Mucosa of rectum (tissue), 2 donors: Measurements from ENCODE around the gene GTPBP6.
"Not testable (repeated sequence)": the region's sequence is repeated elsewhere in the genome, so short reads cannot be mapped to it uniquely, and the experiment has no call there.

Experiments
- H3K27ac ChIP-seq, 2 donors: one replicate each; pipeline ENCODE4 v1.7.0; 2013; ENCODE audit warnings: inconsistent platforms in 2 of 2, low read depth in 2 of 2, low read length in 2 of 2
- H3K27me3 ChIP-seq, 2 donors: one replicate each; pipeline ENCODE4 v1.7.0; 2013; ENCODE audit warnings: low read length in 2 of 2; ENCODE audit not compliant: control insufficient read depth in 2 of 2, insufficient read depth in 2 of 2
- H3K36me3 ChIP-seq, 2 donors: one replicate each; pipeline ENCODE4 v1.7.0; 2013; ENCODE audit warnings: low read length in 2 of 2; ENCODE audit not compliant: control insufficient read depth in 2 of 2, insufficient read depth in 2 of 2
- H3K4me1 ChIP-seq, 2 donors: one replicate each; pipeline ENCODE4 v1.7.0; 2013; ENCODE audit warnings: low read length in 2 of 2, mild to moderate bottlenecking in 1 of 2; ENCODE audit not compliant: control insufficient read depth in 2 of 2, insufficient read depth in 2 of 2
- H3K4me3 ChIP-seq, 2 donors: one replicate each; pipeline ENCODE4 v1.7.0; 2013; ENCODE audit warnings: low read length in 2 of 2
- H3K9ac ChIP-seq, 2 donors: one replicate each; pipeline ENCODE4 v1.7.0; 2013; ENCODE audit warnings: low read length in 2 of 2, low read depth in 1 of 2, mild to moderate bottlenecking in 1 of 2
- H3K9me3 ChIP-seq, 2 donors: one replicate each; pipeline ENCODE4 v1.7.0; 2013; ENCODE audit warnings: low read length in 2 of 2; ENCODE audit not compliant: control insufficient read depth in 2 of 2
- donor health status: healthy.
- donor health status: Normal muscosa, but diverticular disease.

The GTPBP6 gene

DNA sequence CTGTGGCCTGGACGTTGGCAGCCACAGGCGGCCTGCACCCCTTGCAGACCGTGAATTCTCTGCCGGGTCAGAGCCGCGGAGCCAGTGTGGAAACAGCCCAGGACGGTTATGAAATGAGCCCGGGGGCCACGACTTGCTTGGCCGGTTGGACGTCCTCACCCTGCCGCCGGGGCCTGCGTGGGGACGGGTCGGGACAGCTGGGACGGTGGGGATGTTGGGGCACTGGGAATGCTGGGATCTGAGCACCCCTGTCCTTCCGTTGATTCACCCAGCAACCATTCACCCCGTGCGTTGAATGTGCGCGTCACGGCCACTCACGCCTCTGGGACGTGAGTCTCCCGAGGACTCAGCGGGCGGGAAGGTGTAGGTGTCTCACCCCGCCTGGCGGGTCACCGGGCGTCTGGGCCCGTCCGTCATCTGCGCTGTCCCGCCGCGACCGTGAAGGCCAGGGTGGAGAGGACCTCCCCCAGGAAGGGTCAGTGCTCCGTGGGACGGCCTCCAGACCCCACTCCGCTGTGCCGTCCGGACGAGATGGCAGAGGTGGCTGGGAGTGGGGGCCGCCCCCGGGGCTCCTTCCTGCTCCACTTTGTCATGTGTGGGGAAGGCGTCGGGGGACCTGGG, 41.9 kb downstream of the GTPBP6 start:
- H3K4me1 ChIP-seq, result peaks cover 13 to 18% of the 10 kb centered on the region in 2 donors
- H3K27ac ChIP-seq, result peak overlapping the region in 1 of 2 donors; percentile 35
- H3K9ac ChIP-seq, result peak overlapping the region; percentile 66 to 81
- peak overlapping the region; percentile 72 to 77 for H3K4me3 ChIP-seq
- H3K9me3 ChIP-seq, result no peaks in the 10 kb centered on the region
- H3K36me3 ChIP-seq, result no peaks in the 10 kb centered on the region
- no peaks in the 10 kb centered on the region for H3K27me3 ChIP-seq

DNA sequence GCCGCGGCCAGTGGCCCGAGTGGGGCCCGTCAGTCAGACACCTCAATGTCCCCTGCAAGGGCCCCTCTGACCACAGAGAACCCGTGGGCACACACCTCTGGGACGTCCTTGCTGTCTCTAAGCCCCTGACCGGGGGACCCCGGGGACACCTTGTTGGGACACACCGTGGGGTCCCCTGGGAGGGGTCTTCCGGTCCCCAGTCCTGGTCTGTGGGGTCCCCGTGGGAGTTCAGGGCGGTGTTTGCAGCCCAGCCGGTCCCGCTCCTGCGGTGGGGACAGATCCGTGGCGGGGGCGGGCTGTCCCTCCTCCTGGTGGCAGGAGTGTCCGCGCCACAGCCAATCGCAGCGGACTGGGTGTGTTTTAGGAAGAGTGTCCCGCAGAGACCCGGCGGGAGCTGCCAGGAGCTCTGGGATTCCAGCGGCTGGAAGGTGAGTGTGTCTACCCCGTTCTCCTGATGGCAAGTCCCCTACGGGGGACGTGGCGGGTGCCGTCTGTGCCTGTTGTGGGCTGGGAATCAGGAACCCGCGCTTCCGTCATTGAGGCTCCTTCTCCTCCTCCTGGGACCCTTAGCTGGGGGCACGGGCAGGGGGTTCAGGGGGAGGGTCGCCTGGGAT, 42.5 kb downstream of the GTPBP6 start:
- Histone ChIP-seq H3K4me1 (peaks cover 13 to 18% of the 10 kb centered on the region in 2 donors), H3K4me3 (peak overlapping the region; percentile 72 to 77), H3K27ac (peak overlapping the region; percentile 35 to 57), H3K9me3 (no peaks in the 10 kb centered on the region), H3K9ac (peak overlapping the region; percentile 66 to 81), H3K36me3 (no peaks in the 10 kb centered on the region), H3K27me3 (no peaks in the 10 kb centered on the region)

DNA sequence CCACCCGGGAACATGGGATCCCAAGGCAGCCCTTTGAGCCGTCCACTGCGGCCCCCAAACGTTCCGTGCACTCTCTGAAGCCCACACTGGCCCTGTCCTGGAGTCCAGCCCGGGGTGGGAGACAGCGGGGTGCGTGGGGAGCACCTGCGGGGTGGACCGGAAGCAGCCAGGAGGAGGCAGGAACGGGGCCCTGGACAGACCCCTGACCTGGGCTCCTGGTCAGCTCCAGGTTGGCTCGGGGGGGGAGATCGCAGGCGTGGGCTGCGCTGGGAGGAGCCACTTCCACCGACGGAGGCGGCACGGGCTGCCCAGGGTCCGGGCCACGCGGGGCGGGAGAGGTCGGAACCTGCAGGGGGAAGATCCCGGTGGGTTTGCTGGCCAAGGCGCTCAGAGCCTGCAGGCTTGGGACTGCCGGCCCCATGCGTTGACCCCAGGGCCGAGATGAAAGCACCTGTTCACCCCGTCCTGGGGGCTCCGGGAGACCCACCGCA, 43.1 kb downstream of the GTPBP6 start:
- Histone ChIP-seq H3K9ac (peak overlapping the region; percentile 32 to 81), H3K4me3 (peak overlapping the region; percentile 72 to 77), H3K36me3 (no peaks in the 10 kb centered on the region), H3K9me3 (no peaks in the 10 kb centered on the region), H3K27me3 (no peaks in the 10 kb centered on the region), H3K27ac (peak overlapping the region; percentile 35 to 57), H3K4me1 (peaks cover 13 to 18% of the 10 kb centered on the region in 2 donors)

DNA sequence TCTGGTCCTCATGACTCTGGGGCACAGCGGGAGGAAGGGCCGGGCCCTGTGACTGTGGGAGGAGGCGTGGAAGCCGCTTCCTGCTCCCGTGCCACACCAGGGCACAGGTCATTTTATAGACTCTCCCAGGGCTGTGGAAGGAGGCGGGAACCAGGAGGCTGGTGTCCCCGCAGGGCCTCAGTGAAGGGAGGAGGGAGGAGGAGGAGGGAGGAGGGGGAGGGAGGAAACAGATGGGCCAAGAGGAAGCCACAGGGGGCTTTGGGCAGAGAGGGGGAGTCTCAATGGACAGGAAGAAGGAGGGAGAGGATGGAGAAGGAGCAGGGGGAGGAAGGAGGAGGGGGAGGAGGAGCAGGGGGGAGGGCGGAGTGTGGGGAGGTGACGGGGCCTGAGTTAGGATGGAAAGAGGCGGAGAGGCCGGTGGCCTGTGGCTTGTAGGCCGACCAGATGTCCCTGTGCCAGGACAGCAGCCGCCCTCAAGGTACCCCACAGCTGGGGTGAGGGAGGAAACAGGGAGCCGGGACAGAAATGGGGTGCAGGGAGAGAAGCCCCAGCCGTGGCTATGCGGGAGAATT, 43.6 kb downstream of the GTPBP6 start:
- Histone ChIP-seq H3K36me3 (no peaks in the 10 kb centered on the region), H3K27ac (peak overlapping the region; percentile 35 to 57), H3K9ac (peak overlapping the region in 1 of 2 donors; percentile 81), H3K27me3 (no peaks in the 10 kb centered on the region), H3K4me3 (peak overlapping the region in 1 of 2 donors; percentile 72), H3K4me1 (peaks cover 13 to 18% of the 10 kb centered on the region in 2 donors), H3K9me3 (no peaks in the 10 kb centered on the region)

DNA sequence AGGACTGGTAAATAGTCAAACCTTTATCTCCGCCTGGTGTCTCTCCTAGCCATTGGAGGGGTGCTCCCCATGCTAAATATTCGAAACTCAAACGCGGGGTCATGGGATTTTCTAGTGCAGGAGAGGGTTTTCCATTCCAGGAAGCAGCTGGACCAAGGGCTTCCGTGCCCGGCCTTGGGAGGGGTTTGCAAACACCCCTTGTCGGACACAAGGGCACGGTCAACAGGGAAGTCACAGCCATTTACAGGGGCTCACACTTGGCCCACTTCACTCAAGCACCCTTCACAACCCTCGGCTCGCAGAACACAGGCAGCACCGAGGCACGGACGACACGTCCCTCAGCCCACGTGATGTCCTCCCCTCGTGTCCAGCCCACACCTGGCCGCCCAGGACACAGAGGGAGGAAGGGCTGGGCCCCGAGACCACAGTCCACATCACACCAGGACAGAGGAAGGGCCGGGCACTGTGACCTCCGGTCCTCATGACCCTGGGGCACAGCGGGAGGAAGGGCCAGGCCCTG, 47.7 kb downstream of the GTPBP6 start:
- H3K9me3 ChIP-seq, result no peaks in the 10 kb centered on the region
- H3K4me1 ChIP-seq, result peaks cover 4 to 8% of the 10 kb centered on the region in 2 donors
- H3K9ac ChIP-seq, result no peak overlapping the region
- no peak overlapping the region for H3K27ac ChIP-seq
- no peaks in the 10 kb centered on the region for H3K27me3 ChIP-seq
- H3K36me3 ChIP-seq, result no peaks in the 10 kb centered on the region
- H3K4me3 ChIP-seq, result no peak overlapping the region

DNA sequence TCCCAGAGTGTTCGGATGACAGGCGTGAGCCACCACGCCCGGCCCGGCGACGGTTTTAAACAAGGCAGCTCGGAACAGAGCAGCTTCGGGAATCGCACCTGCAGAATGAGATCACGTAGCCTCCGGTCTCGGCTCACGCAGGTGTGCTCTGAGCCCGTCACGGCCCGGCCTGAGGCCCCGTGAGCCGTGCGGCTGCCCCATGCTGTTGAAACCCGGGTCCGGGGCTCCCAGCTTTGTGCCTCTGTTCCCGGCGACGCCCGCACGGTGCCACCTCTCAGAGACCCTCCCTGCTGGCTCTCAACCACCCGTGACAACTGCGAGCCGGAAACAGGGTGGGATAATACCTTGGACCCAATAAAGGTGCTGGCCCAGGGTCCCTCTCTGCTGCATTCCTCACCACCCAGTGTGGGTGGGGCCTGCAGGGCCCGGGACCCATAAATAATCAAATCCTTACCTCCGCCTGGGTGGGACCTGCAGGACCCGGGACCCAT, 50.8 kb downstream of the GTPBP6 start:
- Histone ChIP-seq H3K27ac (peak overlapping the region; percentile 56 to 64), H3K9ac (peak overlapping the region in 1 of 2 donors; percentile 4), H3K4me3 (no peak overlapping the region)

DNA sequence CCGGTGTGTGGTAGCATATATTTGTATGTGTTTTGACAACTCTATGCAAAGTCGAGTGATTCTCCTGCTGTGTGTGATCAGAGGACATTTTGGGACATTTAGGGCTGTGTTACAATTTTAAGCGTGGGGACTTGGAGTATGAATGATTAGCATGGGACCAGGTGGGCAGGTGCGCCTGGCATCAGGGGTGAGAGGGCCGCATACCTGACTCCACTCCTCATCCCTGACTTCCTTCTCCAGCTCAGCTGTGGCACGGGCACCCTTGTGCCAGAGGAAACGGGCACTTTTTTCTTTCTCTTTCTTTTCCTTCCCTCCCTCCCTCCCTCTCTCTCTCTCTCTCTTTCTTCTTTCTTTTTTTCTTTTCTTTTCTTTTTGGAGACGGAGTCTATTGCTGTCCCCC, 53.1 kb downstream of the GTPBP6 start:
- no peaks in the 10 kb centered on the region for H3K36me3 ChIP-seq
- no peaks in the 10 kb centered on the region for H3K27me3 ChIP-seq
- no peak overlapping the region for H3K4me3 ChIP-seq
- H3K4me1 ChIP-seq, result peaks cover 6% of the 10 kb centered on the region in 2 donors
- no peak overlapping the region for H3K27ac ChIP-seq
- no peaks in the 10 kb centered on the region for H3K9me3 ChIP-seq
- H3K9ac ChIP-seq, result no peak overlapping the region

More for the DNA sequence above, 50.8 kb downstream of the GTPBP6 start:
- H3K27me3 ChIP-seq, result no peaks in the 10 kb centered on the region
- no peaks in the 10 kb centered on the region for H3K9me3 ChIP-seq
- H3K4me1 ChIP-seq, result no peaks in the 10 kb centered on the region
- no peaks in the 10 kb centered on the region for H3K36me3 ChIP-seq

DNA sequence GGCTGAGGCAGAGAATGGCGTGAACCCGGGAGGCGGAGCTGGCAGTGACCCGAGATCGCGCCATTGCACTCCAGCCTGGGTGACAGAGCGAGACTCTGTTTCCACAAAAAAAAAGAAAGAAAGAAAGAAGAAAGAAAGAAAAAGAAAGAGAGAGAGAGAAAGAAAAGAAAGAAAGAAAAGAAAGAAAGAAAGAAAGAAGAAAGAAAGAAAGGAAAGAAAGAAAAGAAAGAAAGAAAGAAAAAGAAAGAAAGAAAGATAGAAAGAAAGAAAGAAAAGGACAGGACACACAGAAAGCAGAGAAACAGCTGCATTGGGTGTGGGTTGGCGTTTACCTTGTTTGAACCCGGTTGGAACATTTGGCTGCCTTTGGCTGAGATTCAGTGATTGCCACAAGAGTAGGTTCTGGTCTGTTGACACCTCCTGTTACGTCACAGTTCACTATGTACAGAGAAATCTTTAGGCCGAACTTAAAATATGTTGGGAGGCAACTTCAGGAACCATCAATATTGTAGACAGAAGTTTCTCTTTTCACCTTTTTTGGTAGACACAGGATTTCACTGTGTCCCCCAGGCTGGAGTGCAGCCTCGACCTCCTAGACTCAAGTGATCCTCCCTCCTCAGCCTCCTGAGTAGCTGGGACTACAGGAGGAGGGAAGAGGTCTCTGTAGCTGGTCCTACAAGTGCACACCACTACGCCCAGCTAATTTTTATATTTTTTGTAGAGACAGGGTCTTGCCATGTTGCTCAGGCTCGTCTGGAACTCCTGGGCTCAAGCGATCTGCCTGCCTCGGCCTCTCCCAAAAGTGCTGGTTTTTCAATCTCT, 53.8 kb downstream of the GTPBP6 start:
- no peak overlapping the region for H3K4me3 ChIP-seq
- peaks cover 6 to 8% of the 10 kb centered on the region in 2 donors for H3K4me1 ChIP-seq
- H3K27me3 ChIP-seq, result no peaks in the 10 kb centered on the region
- no peak overlapping the region for H3K9ac ChIP-seq
- no peak overlapping the region for H3K27ac ChIP-seq
- no peaks in the 10 kb centered on the region for H3K36me3 ChIP-seq
- H3K9me3 ChIP-seq, result no peaks in the 10 kb centered on the region

DNA sequence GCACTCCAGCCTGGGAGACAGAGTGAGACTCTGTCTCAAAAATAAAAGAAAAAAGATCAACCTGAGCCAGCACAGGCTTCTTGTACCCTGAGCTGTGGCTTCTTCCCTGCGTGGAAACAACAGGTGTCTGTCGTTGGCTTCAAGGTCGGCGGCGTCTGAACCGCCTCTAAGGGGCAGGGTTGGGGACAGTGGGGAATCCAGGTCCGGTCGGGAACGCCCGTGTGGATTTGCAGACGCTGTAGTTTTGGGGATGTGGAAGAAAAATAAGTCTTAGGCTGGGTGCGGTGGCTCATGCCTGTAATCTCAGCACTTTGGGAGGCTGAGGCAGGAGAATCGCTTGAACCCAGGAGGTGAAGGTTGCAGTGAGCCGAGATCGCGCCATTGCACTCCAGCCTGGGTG, 54.6 kb downstream of the GTPBP6 start:
- H3K4me1 ChIP-seq, result peaks cover 6 to 11% of the 10 kb centered on the region in 2 donors
- H3K36me3 ChIP-seq, H3K27me3 ChIP-seq, H3K27ac ChIP-seq, H3K9me3 ChIP-seq, H3K9ac ChIP-seq, H3K4me3 ChIP-seq: not testable (repeated sequence)
